Measurements from ENCODE around the gene SPACA9. TPM values are rescaled to one million over a fixed set of nuclear protein-coding genes. Genes with fewer than 3 reads are reported as not detected.

The SPACA9 gene
- total and polyA plus RNA-seq, 2 experiments from 2014 or later, result 1.1 to 1.5 TPM

- TF ChIP-seq ZNF462 (CRISPR knock-in tag; IDR thresholded peaks at IDR 0.05) (no peak), JUNB (IDR thresholded peaks at IDR 0.05; ENCODE audit: unreplicated experiment) (no peak)
Observed at GRCh38 chr9:132908635-132909034, 29.9 kb downstream of the SPACA9 start (continued).

- no peak for DNase-seq (ENCODE audit: low spot score)
- no peak for ATAC-seq
- Histone ChIP-seq H3K27ac (ENCODE audit: low read depth) (no peak overlapping the region), H3F3A (replicated peaks; ENCODE audit: low read depth) (no peaks in the 10 kb centered on the region), H4K20me1 (replicated peaks; ENCODE audit: insufficient read depth) (0 out of 2 replicates have a peak, but pooled peaks cover 3% of the 10 kb centered on the region), H3K4me3 (no peak overlapping the region), H3K36me3 (ENCODE audit: insufficient read depth) (peaks cover 11% of the 10 kb centered on the region), H2AFZ (no peak overlapping the region), H3K9me2 (ENCODE audit: insufficient read depth) (no peaks in the 10 kb centered on the region), H3K4me1 (ENCODE audit: insufficient read depth) (peaks cover 5% of the 10 kb centered on the region), H3K4me2 (no peak overlapping the region), H3K27me3 (ENCODE audit: insufficient read depth) (no peaks in the 10 kb centered on the region), H3K79me2 (replicated peaks; ENCODE audit: insufficient read depth) (no peaks in the 10 kb centered on the region)
- H3K9me3 Mint-ChIP-seq, result no peaks in the 10 kb centered on the region
- H3K27ac Mint-ChIP-seq, result no peak overlapping the region
- H3K4me1 Mint-ChIP-seq, result peaks cover 6% of the 10 kb centered on the region
- no peak overlapping the region for H3K4me3 Mint-ChIP-seq
- peaks cover 4% of the 10 kb centered on the region for H3K27me3 Mint-ChIP-seq (ENCODE audit: insufficient read depth, low read depth, poor library complexity)
- H3K36me3 Mint-ChIP-seq (ENCODE audit: low read depth), result peaks cover 21% of the 10 kb centered on the region
- TF ChIP-seq ZNF462 (CRISPR knock-in tag; IDR thresholded peaks at IDR 0.05) (no peak), NANOG (IDR thresholded peaks at IDR 0.05; ENCODE audit: borderline replicate concordance) (no peak), ZNF114 (CRISPR knock-in tag; IDR thresholded peaks at IDR 0.05) (no peak), ZNF331 (CRISPR knock-in tag; IDR thresholded peaks at IDR 0.05; ENCODE audit: low read depth) (no peak), STAT1 (IDR thresholded peaks at IDR 0.05; ENCODE audit: unreplicated experiment) (no peak), REST (IDR thresholded peaks at IDR 0.05; ENCODE audit: unreplicated experiment) (no peak)
Observed at GRCh38 chr9:132909311-132909710, 30.6 kb downstream of the SPACA9 start.

All from GM23338 (cell line).